GM12878 (cell line): ENCODE data around the gene KIAA1328.

Experiments
- EP300 ChIP-seq, 2 experiments: fragments of 150-350 bp in 1 of 2; IDR thresholded peaks; 2 replicates each; pipeline ENCODE4 v1.6.1; 2011 to 2012; ENCODE audit warnings: low read depth in 2 of 2, low read length in 2 of 2, borderline replicate concordance in 1 of 2, improper control_type of control experiment in 1 of 2, inconsistent platforms in 1 of 2; ENCODE audit not compliant: control insufficient read depth in 1 of 2
- MEF2A ChIP-seq: IDR thresholded peaks from 2 replicates; pipeline ENCODE4 v1.6.1; 2011; ENCODE audit warnings: low read depth, mild to moderate bottlenecking, low read length, moderate library complexity; ENCODE audit not compliant: insufficient read depth
- NFYB ChIP-seq: IDR thresholded peaks from 2 replicates; pipeline ENCODE4 v1.6.1; 2011; ENCODE audit warnings: low read depth, mild to moderate bottlenecking, low read length, improper control_type of control experiment, moderate library complexity; ENCODE audit not compliant: insufficient read depth
- POLR2A ChIP-seq: IDR thresholded peaks from 2 replicates; pipeline ENCODE4 v1.6.1; 2011; ENCODE audit warnings: low read depth, mild to moderate bottlenecking, low read length
- SIN3A ChIP-seq: IDR thresholded peaks from 2 replicates; pipeline ENCODE4 v1.6.1; 2012; ENCODE audit warnings: low read depth, low read length, improper control_type of control experiment
- ZNF274 ChIP-seq: IDR thresholded peaks from one replicate; pipeline ENCODE4 v1.8.0; 2011; ENCODE audit not compliant: insufficient read length, insufficient read depth
- TF ChIP-seq, protein P1 (sequence below), 3 experiments: IDR thresholded peaks in 2 of 3; conservative IDR thresholded peaks in 1 of 3; 2 replicates each; pipeline ENCODE4 v1.5.1; 2011; ENCODE audit warnings: low read depth in 3 of 3, low read length in 3 of 3, mild to moderate bottlenecking in 3 of 3, control low read depth in 2 of 3, moderate library complexity in 2 of 3, inconsistent platforms in 1 of 3, mixed read lengths in 1 of 3; ENCODE audit not compliant: control insufficient read depth in 2 of 3, insufficient read depth in 1 of 3; ENCODE audit errors: extremely low read depth in 1 of 3
- TF ChIP-seq, protein P2 (sequence below): IDR thresholded peaks from 2 replicates; pipeline ENCODE4 v1.6.1; 2012; ENCODE audit warnings: low read length, inconsistent platforms
- TF ChIP-seq, protein P3 (sequence below): IDR thresholded peaks from 2 replicates; pipeline ENCODE4 v1.6.1; 2011; ENCODE audit warnings: low read depth, low read length, improper control_type of control experiment, borderline replicate concordance

DNA sequence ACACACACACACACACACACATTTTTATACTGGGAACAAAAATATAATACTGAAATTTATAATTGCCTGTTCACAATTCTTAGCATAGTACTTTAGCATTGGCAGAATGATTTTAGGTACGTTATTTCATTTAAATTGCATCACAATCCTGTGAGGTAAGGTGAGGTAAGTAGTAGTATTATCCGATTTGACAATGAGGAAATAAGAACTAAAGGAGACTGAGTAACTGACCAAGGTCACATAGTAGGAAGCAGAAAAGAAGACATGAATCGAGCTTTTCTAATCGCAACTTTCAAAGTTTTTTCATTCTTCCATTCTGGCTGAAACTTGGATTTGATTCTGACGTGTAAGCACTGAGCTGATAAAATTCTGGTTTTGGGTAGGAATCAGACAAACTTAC is 351.2 kb downstream of the KIAA1328 start:
- TF ChIP-seq ZNF274 = no peak
- TF ChIP-seq POLR2A = no peak
- TF ChIP-seq, protein P1, sequence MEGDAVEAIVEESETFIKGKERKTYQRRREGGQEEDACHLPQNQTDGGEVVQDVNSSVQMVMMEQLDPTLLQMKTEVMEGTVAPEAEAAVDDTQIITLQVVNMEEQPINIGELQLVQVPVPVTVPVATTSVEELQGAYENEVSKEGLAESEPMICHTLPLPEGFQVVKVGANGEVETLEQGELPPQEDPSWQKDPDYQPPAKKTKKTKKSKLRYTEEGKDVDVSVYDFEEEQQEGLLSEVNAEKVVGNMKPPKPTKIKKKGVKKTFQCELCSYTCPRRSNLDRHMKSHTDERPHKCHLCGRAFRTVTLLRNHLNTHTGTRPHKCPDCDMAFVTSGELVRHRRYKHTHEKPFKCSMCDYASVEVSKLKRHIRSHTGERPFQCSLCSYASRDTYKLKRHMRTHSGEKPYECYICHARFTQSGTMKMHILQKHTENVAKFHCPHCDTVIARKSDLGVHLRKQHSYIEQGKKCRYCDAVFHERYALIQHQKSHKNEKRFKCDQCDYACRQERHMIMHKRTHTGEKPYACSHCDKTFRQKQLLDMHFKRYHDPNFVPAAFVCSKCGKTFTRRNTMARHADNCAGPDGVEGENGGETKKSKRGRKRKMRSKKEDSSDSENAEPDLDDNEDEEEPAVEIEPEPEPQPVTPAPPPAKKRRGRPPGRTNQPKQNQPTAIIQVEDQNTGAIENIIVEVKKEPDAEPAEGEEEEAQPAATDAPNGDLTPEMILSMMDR (IDR thresholded peaks at IDR 0.05 in 2 of 3, conservative IDR thresholded peaks at IDR 0.05 in 1 of 3; ENCODE audit: control insufficient read depth in 2 of 3, extremely low read depth in 1 of 3, insufficient read depth in 1 of 3, low read depth in 3 of 3, low read length in 3 of 3) = no peak
- TF ChIP-seq NFYB = no peak
- TF ChIP-seq MEF2A = no peak
- TF ChIP-seq, protein P2, sequence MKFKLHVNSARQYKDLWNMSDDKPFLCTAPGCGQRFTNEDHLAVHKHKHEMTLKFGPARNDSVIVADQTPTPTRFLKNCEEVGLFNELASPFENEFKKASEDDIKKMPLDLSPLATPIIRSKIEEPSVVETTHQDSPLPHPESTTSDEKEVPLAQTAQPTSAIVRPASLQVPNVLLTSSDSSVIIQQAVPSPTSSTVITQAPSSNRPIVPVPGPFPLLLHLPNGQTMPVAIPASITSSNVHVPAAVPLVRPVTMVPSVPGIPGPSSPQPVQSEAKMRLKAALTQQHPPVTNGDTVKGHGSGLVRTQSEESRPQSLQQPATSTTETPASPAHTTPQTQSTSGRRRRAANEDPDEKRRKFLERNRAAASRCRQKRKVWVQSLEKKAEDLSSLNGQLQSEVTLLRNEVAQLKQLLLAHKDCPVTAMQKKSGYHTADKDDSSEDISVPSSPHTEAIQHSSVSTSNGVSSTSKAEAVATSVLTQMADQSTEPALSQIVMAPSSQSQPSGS = no peak
- TF ChIP-seq, protein P3, sequence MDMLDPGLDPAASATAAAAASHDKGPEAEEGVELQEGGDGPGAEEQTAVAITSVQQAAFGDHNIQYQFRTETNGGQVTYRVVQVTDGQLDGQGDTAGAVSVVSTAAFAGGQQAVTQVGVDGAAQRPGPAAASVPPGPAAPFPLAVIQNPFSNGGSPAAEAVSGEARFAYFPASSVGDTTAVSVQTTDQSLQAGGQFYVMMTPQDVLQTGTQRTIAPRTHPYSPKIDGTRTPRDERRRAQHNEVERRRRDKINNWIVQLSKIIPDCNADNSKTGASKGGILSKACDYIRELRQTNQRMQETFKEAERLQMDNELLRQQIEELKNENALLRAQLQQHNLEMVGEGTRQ = no peak
- no peak for TF ChIP-seq EP300 (IDR thresholded peaks at IDR 0.05; ENCODE audit: borderline replicate concordance in 1 of 2, control insufficient read depth in 1 of 2, low read depth in 2 of 2, low read length in 2 of 2)
- no peak for TF ChIP-seq SIN3A
